Lower leg skin (tissue), 4 donors: ENCODE measurements around the gene PLCH2. TPM values are rescaled to one million over a fixed set of nuclear protein-coding genes. Genes with fewer than 3 reads are reported as not detected.

ENCODE experiments used
- DNase-seq, 2 donors: peaks; one replicate each; pipeline ENCODE4 v3.0.0-alpha.2; 2019; ENCODE audit warnings: low spot score in 2 of 2
- H3K4me3 ChIP-seq: fragments of 200-600 bp; sonication (generic); 2 replicates; pipeline ENCODE4 v1.5.1; 2017; ENCODE audit warnings: mild to moderate bottlenecking, low read depth; ENCODE audit not compliant: poor library complexity, severe bottlenecking
- CTCF ChIP-seq, 3 donors: fragments of 450-650 bp; IDR thresholded peaks; one replicate each; pipeline ENCODE4 v1.5.1; 2016; ENCODE audit warnings: antibody characterized with exemption in 3 of 3, mild to moderate bottlenecking in 3 of 3, moderate library complexity in 2 of 3
- POLR2A ChIP-seq, 2 donors: fragments of 450-650 bp; IDR thresholded peaks; one replicate each; pipeline ENCODE4 v1.6.1; 2016 to 2017; ENCODE audit warnings: antibody characterized with exemption in 2 of 2, mild to moderate bottlenecking in 1 of 2, moderate library complexity in 1 of 2
- WGBS, 2 donors: methylation state at CpG; one replicate each; pipeline ENCODE4 v1.1.5; 2018; 5-methylcytosine and 5-hydroxymethylcytosine counted together
- intact Hi-C: fragments of 100-400 bp; cut with DNase I; formaldehyde crosslinking; loops from one replicate; pipeline ENCODE4 v1.15.0; 2023; ENCODE audit warnings: low total_unique reads
- total RNA-seq, 4 donors: library from RNA; depleted of rRNA; stranded (reverse); fragments of >200 nt; gene quantifications; one replicate each; pipeline ENCODE4 v1.1.0, GENCODE V29; 2016

The PLCH2 gene
- total RNA-seq, 4 donors from 2014 or later = 83.2 to 170 (median 115) TPM

- H3K4me3 ChIP-seq = no peak overlapping the region
- DNase-seq = no peak
- TF ChIP-seq POLR2A (IDR thresholded peaks at IDR 0.05) (no peak), CTCF (IDR thresholded peaks at IDR 0.05) (no peak)
- intact Hi-C loops = no loop called here
- 37 to 38% methylated on average over 4 to 7 of the region's 7 CpGs for WGBS, 2 donors
Observed at GRCh38 chr1:2534315-2534686, 58.2 kb downstream of the PLCH2 start.

GRCh38 chr1:2534687-2535441 lies 58.8 kb downstream of the PLCH2 start:
- DNase-seq = peak in 1 of 2 donors; percentile 41

GRCh38 chr1:2535455-2535854 lies 59.4 kb downstream of the PLCH2 start:
- intact Hi-C loops = no loop called here
- no peak for DNase-seq
- TF ChIP-seq CTCF (IDR thresholded peaks at IDR 0.05) = no peak
- WGBS, 2 donors = 49 to 63% methylated on average over 12 to 22 of the region's 27 CpGs
- no peak overlapping the region for H3K4me3 ChIP-seq

More at GRCh38 chr1:2534687-2535441, 58.8 kb downstream of the PLCH2 start:
- intact Hi-C loops = no loop called here
- WGBS, 2 donors = 31 to 58% methylated on average over 16 to 18 of the region's 18 CpGs
- no peak for TF ChIP-seq CTCF (IDR thresholded peaks at IDR 0.05)
- TF ChIP-seq POLR2A (IDR thresholded peaks at IDR 0.05) = no peak
- H3K4me3 ChIP-seq = no peak overlapping the region

- H3K4me3 ChIP-seq = no peak overlapping the region
- DNase-seq = no peak
- intact Hi-C loops = no loop called here
- TF ChIP-seq CTCF (IDR thresholded peaks at IDR 0.05) (no peak), POLR2A (IDR thresholded peaks at IDR 0.05) (no peak)
- 65 to 80% methylated on average over 6 to 9 of the region's 9 CpGs for WGBS, 2 donors
Observed at GRCh38 chr1:2535981-2536380, 59.9 kb downstream of the PLCH2 start.

GRCh38 chr1:2537784-2538115 lies 61.7 kb downstream of the PLCH2 start:
- TF ChIP-seq CTCF (IDR thresholded peaks at IDR 0.05) = no peak
- TF ChIP-seq POLR2A (IDR thresholded peaks at IDR 0.05) = no peak
- intact Hi-C loops = no loop called here
- DNase-seq = no peak
- WGBS, 2 donors = 62 to 82% methylated on average over 4 to 9 of the region's 9 CpGs
- H3K4me3 ChIP-seq = no peak overlapping the region

GRCh38 chr1:2538376-2538775 lies 62.3 kb downstream of the PLCH2 start:
- no peak overlapping the region for H3K4me3 ChIP-seq
- no peak for DNase-seq
- intact Hi-C loops = no loop called here
- no peak for TF ChIP-seq POLR2A (IDR thresholded peaks at IDR 0.05)
- no peak for TF ChIP-seq CTCF (IDR thresholded peaks at IDR 0.05)
- WGBS, 2 donors = 81 to 88% methylated on average over 2 to 4 of the region's 4 CpGs
